Fibroblast of skin of abdomen (primary cell): ENCODE data around the gene TPSG1.
"Not testable (repeated sequence)": the region's sequence is repeated elsewhere in the genome, so short reads cannot be mapped to it uniquely, and the experiment has no call there.

Experiments
- DNase-seq: peaks from one replicate; pipeline ENCODE4 v3.0.0-alpha.2; 2013

TPSG1 gene

GRCh38 chr16:1230471-1231212, 5.6 kb upstream of the TPSG1 start:
- DNase-seq = not testable (repeated sequence)

- not testable (repeated sequence) for DNase-seq
These were observed 5.0 kb upstream of the TPSG1 start, which contains the start of gene TPSB2 for GRCh38 chr16:1230084-1230470. Gene TPSB2, minus strand, starts transcription at chr16:1230184. Its CDS starts 233 bp downstream, at chr16:1229951.

- DNase-seq = not testable (repeated sequence)
These were observed 4.4 kb upstream of the TPSG1 start for GRCh38 chr16:1229476-1229875.

GRCh38 chr16:1228227-1228626, 3.2 kb upstream of the TPSG1 start:
- DNase-seq = not testable (repeated sequence)

GRCh38 chr16:1226692-1227091, 1.6 kb upstream of the TPSG1 start:
- DNase-seq = not testable (repeated sequence)

GRCh38 chr16:1225728-1226311, 752 bp upstream of the TPSG1 start:
- DNase-seq = not testable (repeated sequence)

- DNase-seq = no peak
These were observed 510 bp downstream of the TPSG1 start for GRCh38 chr16:1224558-1224957.

GRCh38 chr16:1223355-1224214, 1.5 kb downstream of the TPSG1 start:
- no peak for DNase-seq

- no peak for DNase-seq
These were observed 2.3 kb downstream of the TPSG1 start for GRCh38 chr16:1222553-1223354.

GRCh38 chr16:1221628-1222552, 3.2 kb downstream of the TPSG1 start:
- no peak for DNase-seq

- DNase-seq = no peak
These were observed 4.0 kb downstream of the TPSG1 start for GRCh38 chr16:1220841-1221627.

GRCh38 chr16:1220098-1220728, 4.9 kb downstream of the TPSG1 start:
- DNase-seq = no peak

GRCh38 chr16:1218930-1219611, 6.0 kb downstream of the TPSG1 start:
- no peak for DNase-seq

GRCh38 chr16:1218061-1218929, 6.8 kb downstream of the TPSG1 start:
- no peak for DNase-seq

- no peak for DNase-seq
These were observed 7.5 kb downstream of the TPSG1 start for GRCh38 chr16:1217526-1217925.

- DNase-seq = no peak
These were observed 8.2 kb downstream of the TPSG1 start for GRCh38 chr16:1216681-1217400.

- DNase-seq = no peak
These were observed 8.8 kb downstream of the TPSG1 start for GRCh38 chr16:1216296-1216619.
